GM12873 (cell line): Measurements from ENCODE around the gene CBX8.

Experiments used
- TF ChIP-seq, protein P1 (sequence below): IDR thresholded peaks from 2 replicates; pipeline ENCODE4 v1.5.1; 2012; ENCODE audit warnings: low read depth, mild to moderate bottlenecking, moderate library complexity, low read length, control low read depth; ENCODE audit not compliant: insufficient read depth; ENCODE audit errors: missing control alignments

CBX8 gene

DNA sequence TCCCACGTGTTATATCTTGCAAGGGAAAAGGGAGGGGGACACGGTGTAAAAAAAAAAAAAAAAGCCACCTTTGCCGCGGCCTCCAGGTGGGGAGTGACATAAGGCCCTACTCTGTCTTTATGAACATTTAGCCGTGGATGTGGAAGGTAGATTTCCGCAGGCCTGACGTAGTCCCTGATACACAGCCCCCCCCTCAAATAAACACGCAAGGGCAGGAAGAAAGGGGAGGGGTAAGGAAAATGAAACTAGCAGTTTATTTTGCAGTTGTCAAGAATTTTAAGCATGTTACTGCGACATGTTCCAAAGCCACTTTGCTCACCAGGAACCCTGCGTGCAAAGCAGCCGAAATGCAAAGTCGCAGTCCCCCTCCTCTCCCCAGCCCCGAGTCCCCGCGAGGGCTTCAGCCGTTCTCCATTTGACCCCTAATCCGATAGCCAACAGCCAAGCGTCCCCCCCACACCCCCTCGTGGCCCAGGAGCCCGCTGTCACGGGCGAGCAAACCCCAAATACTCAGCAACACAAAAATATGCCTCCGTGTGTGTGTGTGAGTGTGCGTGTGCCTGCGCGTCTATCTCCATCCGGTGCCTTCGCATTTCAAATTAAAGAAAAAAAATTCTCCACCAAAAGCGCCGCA is 41.1 kb upstream of the CBX8 start:
- TF ChIP-seq, protein P1, sequence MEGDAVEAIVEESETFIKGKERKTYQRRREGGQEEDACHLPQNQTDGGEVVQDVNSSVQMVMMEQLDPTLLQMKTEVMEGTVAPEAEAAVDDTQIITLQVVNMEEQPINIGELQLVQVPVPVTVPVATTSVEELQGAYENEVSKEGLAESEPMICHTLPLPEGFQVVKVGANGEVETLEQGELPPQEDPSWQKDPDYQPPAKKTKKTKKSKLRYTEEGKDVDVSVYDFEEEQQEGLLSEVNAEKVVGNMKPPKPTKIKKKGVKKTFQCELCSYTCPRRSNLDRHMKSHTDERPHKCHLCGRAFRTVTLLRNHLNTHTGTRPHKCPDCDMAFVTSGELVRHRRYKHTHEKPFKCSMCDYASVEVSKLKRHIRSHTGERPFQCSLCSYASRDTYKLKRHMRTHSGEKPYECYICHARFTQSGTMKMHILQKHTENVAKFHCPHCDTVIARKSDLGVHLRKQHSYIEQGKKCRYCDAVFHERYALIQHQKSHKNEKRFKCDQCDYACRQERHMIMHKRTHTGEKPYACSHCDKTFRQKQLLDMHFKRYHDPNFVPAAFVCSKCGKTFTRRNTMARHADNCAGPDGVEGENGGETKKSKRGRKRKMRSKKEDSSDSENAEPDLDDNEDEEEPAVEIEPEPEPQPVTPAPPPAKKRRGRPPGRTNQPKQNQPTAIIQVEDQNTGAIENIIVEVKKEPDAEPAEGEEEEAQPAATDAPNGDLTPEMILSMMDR, result no peak

DNA sequence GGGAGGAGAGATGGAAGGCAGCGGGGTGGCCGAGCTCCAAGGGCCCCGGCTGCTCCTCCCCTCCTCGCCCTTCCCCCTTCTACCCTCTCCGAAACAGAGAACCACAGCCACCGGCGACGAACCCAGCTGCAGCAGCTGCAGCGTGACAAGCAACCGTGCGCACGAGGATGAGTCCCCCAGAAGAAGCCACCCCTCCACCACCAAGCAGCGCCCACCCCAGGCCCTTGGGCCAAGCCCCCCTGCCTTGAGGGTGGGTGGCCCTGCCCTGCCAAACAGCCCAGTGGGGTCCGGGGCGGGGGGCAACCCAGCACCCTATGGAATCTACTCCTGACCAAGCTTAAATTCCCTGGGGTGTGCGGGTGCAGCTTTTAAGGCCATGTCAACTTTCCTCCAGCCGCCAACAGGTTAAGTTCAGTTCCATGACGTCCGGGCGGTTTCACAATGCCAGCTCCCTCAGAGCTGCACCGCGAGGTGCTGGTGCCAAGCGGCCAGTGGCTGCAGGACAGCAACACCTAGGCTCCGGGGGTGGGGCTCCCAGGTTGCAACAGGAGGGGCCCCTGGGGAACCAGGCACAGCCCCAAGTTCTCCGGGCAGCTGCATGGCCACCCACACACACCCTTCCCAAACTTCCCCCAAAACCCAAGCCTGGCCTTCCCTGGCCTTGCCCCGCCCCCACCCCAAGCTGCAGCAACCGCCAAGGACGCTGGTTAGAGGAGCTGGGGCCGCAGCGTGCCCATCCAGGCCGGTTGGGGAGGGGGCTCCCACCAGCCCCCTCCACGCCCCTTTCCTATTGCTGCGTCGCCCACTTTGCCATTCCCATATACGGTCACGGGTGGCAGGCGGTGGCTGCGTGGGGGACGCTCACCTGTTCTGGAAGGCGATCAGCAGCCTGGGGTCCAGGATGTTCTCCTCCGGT is 40.4 kb upstream of the CBX8 start:
- TF ChIP-seq, protein P1, result peak; percentile 18

DNA sequence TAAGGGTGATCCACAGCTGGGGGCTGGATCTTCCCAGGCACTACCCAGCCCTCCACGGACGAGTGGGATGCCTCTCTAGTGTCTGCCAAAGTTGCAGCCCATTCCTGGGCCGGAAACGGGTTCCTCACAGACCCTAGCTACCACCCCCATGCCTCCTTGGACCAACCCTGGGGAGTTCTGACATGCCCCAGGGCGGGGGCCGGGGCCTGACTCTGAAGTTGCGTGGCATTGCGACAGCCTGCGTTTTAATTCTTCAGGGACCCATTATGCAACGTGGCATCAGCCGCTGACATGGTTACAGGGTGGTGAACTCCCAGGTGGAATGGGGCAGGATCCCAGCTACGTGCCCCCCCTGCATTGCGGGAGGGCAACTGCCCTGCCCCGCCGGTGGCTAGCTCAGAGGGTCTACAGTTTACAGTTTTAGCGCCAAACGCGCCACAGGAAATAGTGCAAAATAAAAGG is 39.7 kb upstream of the CBX8 start:
- TF ChIP-seq, protein P1, result no peak

DNA sequence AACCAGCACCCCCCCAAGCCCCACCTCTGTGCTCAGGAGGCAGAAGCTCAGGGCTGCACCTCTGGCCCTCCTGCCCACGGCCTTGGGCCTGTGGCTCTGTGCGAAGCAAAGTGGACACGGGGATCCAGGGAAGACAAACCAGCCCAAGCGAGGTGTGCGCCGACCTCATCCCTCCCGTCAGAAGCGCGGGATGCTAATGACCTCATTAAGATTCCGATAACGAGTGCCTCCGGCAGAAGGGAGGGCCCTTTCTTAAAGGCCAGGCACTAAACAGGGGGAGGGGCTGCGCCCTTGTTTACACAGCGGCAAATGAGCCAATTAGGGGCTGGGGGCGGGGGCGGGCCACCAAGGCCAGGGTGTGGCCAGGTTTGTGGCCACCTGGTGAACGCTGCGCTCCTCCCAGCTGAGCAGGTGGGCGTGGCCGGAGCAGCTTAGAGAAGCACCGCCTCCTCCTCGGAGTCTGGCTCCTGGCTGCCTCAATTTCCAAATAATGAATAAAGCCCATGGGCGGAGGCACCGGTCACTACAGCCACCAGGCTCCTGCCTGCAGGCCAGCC is 39.2 kb upstream of the CBX8 start:
- TF ChIP-seq, protein P1, result no peak

DNA sequence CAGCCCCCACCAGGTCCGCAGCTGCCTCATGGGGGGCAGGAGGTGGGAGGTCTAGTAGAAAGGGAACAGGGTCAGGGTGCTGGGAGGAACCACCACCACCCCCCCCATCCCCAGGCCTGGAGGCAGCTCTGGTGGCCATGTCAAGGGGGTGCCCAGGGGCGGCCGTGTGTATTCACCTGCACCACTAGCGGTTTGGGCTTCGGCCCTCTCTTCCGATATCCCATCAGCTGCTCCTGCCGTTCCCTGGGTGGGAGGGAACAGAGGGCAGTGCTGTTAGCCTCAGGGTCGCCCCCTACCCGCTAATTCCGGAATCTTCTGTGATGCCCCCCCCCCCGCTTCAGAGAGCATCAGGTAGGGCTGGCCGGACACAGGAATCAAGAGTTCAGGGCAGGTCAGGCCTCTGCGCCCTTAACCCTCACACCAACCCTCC is 38.6 kb upstream of the CBX8 start:
- TF ChIP-seq, protein P1, result peak; percentile 6

DNA sequence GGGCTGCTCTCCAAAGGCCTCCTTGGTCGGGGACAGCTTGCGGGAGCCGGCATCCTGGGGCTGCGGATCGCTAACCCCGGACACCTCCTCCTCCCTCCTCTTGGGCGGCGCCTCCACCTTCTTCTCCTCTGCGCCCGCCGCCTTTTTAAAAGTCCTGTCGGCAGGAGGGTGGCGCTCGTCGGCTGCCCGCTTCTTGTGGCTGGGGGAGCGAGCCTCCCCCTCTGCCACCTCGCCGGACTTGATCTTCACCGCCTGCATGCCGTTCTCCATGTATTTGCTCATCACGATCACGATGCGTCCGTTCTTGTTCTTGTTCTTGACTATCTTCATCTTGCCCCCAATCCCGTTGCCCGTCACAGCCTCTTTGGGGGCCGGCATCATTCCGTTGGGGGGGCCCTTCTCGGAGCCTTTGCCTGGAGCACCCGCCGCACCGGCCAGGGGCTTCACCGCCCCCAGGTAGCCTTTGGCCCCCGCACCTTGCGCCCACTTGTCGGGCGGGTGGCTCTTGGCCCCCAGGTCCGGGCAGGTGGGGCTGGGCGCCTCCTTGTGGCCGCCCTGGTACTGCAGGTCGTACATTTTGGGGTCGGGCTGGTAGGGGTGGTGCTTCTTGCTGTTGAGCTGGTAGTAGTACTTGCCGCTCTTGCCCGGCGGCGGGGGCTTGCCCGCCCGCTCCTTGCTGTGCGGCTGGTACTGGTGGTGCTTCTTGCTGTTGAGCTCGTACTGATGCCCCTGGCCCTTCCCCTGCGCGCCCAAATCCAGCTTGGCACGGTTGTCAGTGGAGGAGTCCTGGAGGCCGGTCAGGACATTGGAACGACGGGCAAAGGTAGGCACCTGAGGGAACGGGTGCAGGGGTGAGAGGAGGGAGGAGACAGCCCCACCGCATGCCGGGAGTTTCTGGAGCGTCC is 37.9 kb upstream of the CBX8 start:
- TF ChIP-seq, protein P1, result peak; percentile 67
